Body of pancreas (tissue), 4 donors: ENCODE measurements around the gene UGT2A1. TPM values are rescaled to one million over a fixed set of nuclear protein-coding genes. Genes with fewer than 3 reads are reported as not detected.

Source experiments
- ATAC-seq: fragments of 150-250 bp; one replicate; pipeline ENCODE4 v1.9.1; 2016
- DNase-seq, 4 donors: peaks; one replicate each; pipeline ENCODE4 v3.0.0-alpha.2; 2019
- H3K27ac ChIP-seq, 4 donors: fragments of 200-600 bp; sonication (generic); 1 replicate in 3 of 4; 2 replicates in 1 of 4; pipeline versions ENCODE4 v1.5.1 to v1.6.1; 2016 to 2019; ENCODE audit warnings: mild to moderate bottlenecking in 1 of 4, mixed read lengths in 1 of 4, moderate library complexity in 1 of 4
- H3K27me3 ChIP-seq, 2 donors: fragments of 200-600 bp; sonication (generic); one replicate each; pipeline ENCODE4 v1.6.0; 2016; ENCODE audit warnings: mild to moderate bottlenecking in 1 of 2
- H3K36me3 ChIP-seq, 2 donors: fragments of 200-600 bp; sonication (generic); replicated peaks in 1 of 2; 2 replicates each; pipeline ENCODE4 v1.5.1; 2016; ENCODE audit warnings: low read depth in 2 of 2; ENCODE audit not compliant: insufficient read depth in 1 of 2
- H3K4me1 ChIP-seq: fragments of 200-600 bp; sonication (generic); one replicate; pipeline ENCODE4 v1.6.0; 2016
- H3K4me3 ChIP-seq, 2 donors: fragments of 200-600 bp; sonication (generic); 1 replicate in 1 of 2; 2 replicates in 1 of 2; pipeline ENCODE4 v1.5.1; 2016 to 2019
- H3K9me3 ChIP-seq, 3 donors: fragments of 200-600 bp; sonication (generic); 1 replicate in 2 of 3; 2 replicates in 1 of 3; pipeline ENCODE4 v1.5.1; 2016
- POLR2A ChIP-seq, 3 donors: fragments of 450-650 bp; IDR thresholded peaks; one replicate each; pipeline ENCODE4 v1.6.1; 2016; ENCODE audit warnings: antibody characterized with exemption in 3 of 3, mild to moderate bottlenecking in 2 of 3
- WGBS, 2 donors: methylation state at CpG; one replicate each; pipeline ENCODE4 v1.1.5; 2017; 5-methylcytosine and 5-hydroxymethylcytosine counted together
- intact Hi-C: fragments of 100-400 bp; cut with DNase I; formaldehyde crosslinking; loops from one replicate; pipeline ENCODE4 v1.15.1; 2023
- total RNA-seq, 2 donors: library from RNA; depleted of rRNA; stranded (reverse); fragments of >200 nt; gene quantifications; one replicate each; pipeline ENCODE4 v1.1.0, GENCODE V29; 2016
- TF ChIP-seq, protein P1 (sequence below), 7 experiments: fragments of 450-650 bp in 4 of 7; fragments of 200-600 bp in 3 of 7; sonication (generic) in 3 of 7; IDR thresholded peaks; one replicate each; pipeline ENCODE4 v1.5.1; 2016 to 2019; ENCODE audit warnings: antibody characterized with exemption in 7 of 7

UGT2A1 gene
- not detected for total RNA-seq

- Histone ChIP-seq H3K27me3 (no peaks in the 10 kb centered on the region), H3K9me3 (no peaks in the 10 kb centered on the region), H3K36me3 (no peaks in the 10 kb centered on the region), H3K27ac (no peak within 1 kb of the TSS), H3K4me1 (no peaks in the 10 kb centered on the region), H3K4me3 (no peak within 1 kb of the TSS)
- WGBS, 2 donors, result 51 to 57% methylated on average over 1 of the region's 1 CpG
- ATAC-seq (no peak), DNase-seq (no peak)
- no peak for TF ChIP-seq POLR2A (IDR thresholded peaks at IDR 0.05)
- TF ChIP-seq, protein P1, sequence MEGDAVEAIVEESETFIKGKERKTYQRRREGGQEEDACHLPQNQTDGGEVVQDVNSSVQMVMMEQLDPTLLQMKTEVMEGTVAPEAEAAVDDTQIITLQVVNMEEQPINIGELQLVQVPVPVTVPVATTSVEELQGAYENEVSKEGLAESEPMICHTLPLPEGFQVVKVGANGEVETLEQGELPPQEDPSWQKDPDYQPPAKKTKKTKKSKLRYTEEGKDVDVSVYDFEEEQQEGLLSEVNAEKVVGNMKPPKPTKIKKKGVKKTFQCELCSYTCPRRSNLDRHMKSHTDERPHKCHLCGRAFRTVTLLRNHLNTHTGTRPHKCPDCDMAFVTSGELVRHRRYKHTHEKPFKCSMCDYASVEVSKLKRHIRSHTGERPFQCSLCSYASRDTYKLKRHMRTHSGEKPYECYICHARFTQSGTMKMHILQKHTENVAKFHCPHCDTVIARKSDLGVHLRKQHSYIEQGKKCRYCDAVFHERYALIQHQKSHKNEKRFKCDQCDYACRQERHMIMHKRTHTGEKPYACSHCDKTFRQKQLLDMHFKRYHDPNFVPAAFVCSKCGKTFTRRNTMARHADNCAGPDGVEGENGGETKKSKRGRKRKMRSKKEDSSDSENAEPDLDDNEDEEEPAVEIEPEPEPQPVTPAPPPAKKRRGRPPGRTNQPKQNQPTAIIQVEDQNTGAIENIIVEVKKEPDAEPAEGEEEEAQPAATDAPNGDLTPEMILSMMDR (IDR thresholded peaks at IDR 0.05), result no peak
- intact Hi-C loops, result no loop called here
Measured at GRCh38 chr4:69653147-69653546, at the start of gene UGT2A1. TSS of gene UGT2A1 (minus strand) at chr4:69653247. CDS start at chr4:69647644, 5,603 bp downstream.

DNA sequence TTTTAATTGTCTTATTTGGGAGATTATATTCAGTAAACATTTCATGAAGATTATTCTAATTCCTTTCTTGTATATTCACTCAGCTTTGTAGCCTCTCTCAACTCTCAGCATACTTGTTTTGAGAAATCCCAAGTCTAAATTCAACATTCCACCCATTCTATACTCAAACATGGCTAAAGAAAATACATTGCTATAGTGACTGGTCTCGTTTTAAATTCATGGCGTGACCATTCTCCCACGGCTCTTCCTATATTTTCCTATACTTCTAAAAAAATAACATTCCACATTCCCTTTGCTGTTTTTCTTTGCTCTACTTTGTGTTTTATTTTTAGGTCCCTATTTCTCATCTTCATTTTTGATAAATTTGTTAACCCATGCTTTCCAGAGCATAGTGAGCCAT lies 49.2 kb upstream of the UGT2A1 start:
- no peak for ATAC-seq
- H3K36me3 ChIP-seq, result no peaks in the 10 kb centered on the region
- H3K27me3 ChIP-seq, result no peaks in the 10 kb centered on the region
- TF ChIP-seq, protein P1 (IDR thresholded peaks at IDR 0.05), result no peak
- no peak for TF ChIP-seq POLR2A (IDR thresholded peaks at IDR 0.05)
- no peaks in the 10 kb centered on the region for H3K4me1 ChIP-seq
- no peak overlapping the region for H3K4me3 ChIP-seq
- DNase-seq, result no peak
- H3K27ac ChIP-seq, result no peak overlapping the region
- intact Hi-C loops, result no loop called here
- 84 to 89% methylated on average over 3 of the region's 3 CpGs for WGBS, 2 donors
- H3K9me3 ChIP-seq, result no peaks in the 10 kb centered on the region

- H3K27ac ChIP-seq, result no peak overlapping the region
- intact Hi-C loops, result no loop called here
- H3K4me3 ChIP-seq, result no peak overlapping the region
- H3K9me3 ChIP-seq, result no peaks in the 10 kb centered on the region
- no peaks in the 10 kb centered on the region for H3K36me3 ChIP-seq
- ATAC-seq (no peak), DNase-seq (no peak)
- TF ChIP-seq, protein P1 (IDR thresholded peaks at IDR 0.05), result no peak
- TF ChIP-seq POLR2A (IDR thresholded peaks at IDR 0.05), result no peak
- H3K27me3 ChIP-seq, result no peaks in the 10 kb centered on the region
- 79 to 84% methylated on average over 4 of the region's 4 CpGs for WGBS, 2 donors
- H3K4me1 ChIP-seq, result no peaks in the 10 kb centered on the region
Measured at GRCh38 chr4:69701696-69702095, 48.6 kb upstream of the UGT2A1 start.

DNA sequence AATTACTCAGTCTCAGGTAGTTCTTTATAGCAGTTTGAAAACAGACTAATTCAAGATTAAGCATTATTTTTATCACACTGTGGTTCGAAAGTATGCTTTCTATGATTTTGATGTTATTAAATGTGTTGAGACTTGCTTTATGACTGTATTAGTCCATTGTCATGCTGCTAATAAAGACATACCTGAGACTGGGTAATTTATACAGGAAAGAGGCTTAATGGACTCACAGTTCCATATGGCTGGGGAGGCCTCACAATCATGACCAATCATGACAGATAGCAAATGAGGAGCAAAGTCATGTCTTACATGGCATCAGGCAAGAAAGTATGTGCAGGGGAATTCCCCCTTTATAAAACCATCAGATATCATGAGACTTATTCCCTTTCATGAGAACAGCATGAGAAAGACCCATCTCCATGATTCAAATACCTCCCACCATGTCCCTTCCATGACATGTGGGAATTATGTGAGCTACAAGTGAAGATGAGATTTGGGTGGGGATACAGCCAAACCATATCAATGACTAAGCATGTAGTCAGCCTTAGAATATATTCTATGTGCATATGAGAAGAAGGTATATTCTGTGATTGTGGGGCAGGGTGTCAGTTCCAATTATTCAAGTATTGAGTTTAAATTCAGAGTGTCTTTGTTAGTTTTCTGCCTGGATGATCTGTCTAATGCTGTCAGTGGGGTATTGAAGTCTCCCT lies 44.6 kb upstream of the UGT2A1 start:
- TF ChIP-seq, protein P1 (IDR thresholded peaks at IDR 0.05), result no peak
- TF ChIP-seq POLR2A (IDR thresholded peaks at IDR 0.05), result no peak
- H3K27me3 ChIP-seq, result no peaks in the 10 kb centered on the region
- no peaks in the 10 kb centered on the region for H3K36me3 ChIP-seq
- no peak overlapping the region for H3K27ac ChIP-seq
- intact Hi-C loops, result loop anchor here (5.0 to 10.0 kb wide), 2 partner anchors 185 to 807 kb away; no protein-coding TSS in a partner anchor
- WGBS, 2 donors, result 79 to 84% methylated on average over 1 of the region's 1 CpG
- DNase-seq, result no peak
- no peak for ATAC-seq
- H3K4me1 ChIP-seq, result no peaks in the 10 kb centered on the region
- no peak overlapping the region for H3K4me3 ChIP-seq
- no peaks in the 10 kb centered on the region for H3K9me3 ChIP-seq

GRCh38 chr4:69689599-69689998 lies 36.6 kb upstream of the UGT2A1 start:
- no peaks in the 10 kb centered on the region for H3K4me1 ChIP-seq
- H3K9me3 ChIP-seq, result no peaks in the 10 kb centered on the region
- DNase-seq (peak in 1 of 4 donors; percentile 13), ATAC-seq (peak; percentile 75)
- H3K27ac ChIP-seq, result no peak overlapping the region
- intact Hi-C loops, result no loop called here
- no peaks in the 10 kb centered on the region for H3K27me3 ChIP-seq
- no peaks in the 10 kb centered on the region for H3K36me3 ChIP-seq
- 0% methylated on average over 1 of the region's 1 CpG for WGBS, 2 donors
- TF ChIP-seq POLR2A (IDR thresholded peaks at IDR 0.05), result no peak
- TF ChIP-seq, protein P1 (IDR thresholded peaks at IDR 0.05), result peak in 6 of 7 experiments; percentile 33 to 84 (median 74)
- no peak overlapping the region for H3K4me3 ChIP-seq
